ENCODE results near the gene WNT3A.

WNT3A gene

DNA sequence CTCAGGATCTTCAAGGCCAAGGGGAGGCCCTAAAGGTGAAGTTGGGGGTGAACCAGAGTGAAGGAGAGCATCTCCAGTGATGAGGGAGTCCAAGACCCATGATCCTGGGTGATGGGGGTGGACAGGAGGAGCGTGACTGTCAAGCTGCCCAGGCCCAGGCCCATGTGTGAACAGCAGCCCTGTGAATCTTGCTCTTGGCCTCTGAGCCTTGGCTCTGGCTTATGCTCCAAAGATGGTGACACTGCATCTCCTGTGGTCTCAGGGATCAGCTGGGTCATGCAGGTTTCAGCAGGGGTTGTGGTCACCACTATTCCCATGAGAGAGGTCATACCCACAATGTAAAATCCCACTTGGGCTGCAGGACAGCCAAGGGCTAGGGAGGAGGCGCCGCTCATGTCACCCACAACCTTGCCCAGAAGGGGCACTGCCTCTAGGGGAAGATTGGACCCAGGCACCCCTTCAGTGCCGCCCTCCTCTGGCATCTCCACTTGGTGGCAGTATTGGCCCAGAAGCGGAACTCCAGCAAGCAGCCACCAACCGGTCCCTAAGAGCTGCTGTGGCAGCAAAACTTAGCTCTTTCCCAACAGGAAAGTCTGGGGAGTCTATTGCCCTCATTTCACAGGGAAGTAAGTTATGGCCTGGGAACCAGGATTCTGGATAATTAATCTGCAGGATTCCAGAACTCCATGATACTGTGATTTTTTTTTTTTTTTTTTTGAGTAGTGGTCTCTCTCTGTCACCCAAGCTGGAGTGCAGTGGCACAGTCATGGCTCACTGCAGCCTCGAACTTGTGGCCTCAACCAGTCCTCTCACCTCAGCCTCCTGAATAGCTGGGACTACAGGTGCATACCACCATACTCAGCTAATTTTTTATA lies 7.5 kb upstream of the WNT3A start:
- peak; percentile 53 for DNase-seq

- DNase-seq = no peak
Measured at GRCh38 chr1:228000416-228000815, 6.4 kb upstream of the WNT3A start.

GRCh38 chr1:228000836-228001563 lies 5.8 kb upstream of the WNT3A start:
- DNase-seq = no peak

- DNase-seq = no peak
Measured at GRCh38 chr1:228001738-228002535, 4.9 kb upstream of the WNT3A start.

GRCh38 chr1:228002792-228003191 lies 4.0 kb upstream of the WNT3A start:
- DNase-seq = no peak

DNA sequence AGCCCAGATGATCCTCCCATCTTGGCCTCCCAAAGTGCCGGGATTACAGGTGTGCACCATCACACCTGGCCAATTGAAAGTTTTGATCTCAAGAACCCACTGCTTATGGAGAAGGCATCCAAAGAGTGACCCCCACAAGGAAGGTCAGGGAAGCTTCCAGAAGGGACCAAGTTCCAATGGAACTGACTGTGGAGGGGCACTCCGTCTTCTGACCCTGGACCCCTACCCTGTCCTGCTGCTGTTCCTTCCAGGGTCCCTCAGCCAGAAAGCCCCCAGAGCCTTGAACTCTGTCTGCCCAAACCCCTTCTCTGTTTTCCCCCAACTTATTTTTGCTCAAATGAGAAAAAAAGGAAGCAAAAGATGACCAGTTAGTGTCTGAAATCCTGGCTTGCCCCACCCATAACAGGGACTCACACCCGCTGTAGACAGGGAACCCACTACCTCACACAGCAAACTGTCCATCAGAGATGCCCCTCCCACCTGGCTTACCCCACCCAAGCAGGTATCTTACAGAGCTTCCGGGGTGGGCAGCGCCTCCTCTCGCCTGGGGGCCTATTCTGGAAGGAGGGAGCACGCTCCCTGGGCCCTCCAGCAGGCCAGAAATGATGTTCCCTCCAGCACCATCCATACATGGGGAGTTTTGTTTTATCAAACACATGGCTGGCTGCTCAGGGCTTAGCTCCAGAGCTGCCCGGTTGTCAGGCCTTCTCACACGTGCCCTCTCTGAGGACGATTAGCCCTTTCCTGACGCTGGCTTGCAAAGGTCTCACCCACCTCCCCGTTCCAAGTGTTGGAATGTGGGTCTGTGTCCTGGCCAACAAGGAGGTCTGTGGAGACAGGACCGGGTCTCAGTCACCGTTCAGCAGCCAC lies 3.1 kb upstream of the WNT3A start:
- no peak for DNase-seq

DNA sequence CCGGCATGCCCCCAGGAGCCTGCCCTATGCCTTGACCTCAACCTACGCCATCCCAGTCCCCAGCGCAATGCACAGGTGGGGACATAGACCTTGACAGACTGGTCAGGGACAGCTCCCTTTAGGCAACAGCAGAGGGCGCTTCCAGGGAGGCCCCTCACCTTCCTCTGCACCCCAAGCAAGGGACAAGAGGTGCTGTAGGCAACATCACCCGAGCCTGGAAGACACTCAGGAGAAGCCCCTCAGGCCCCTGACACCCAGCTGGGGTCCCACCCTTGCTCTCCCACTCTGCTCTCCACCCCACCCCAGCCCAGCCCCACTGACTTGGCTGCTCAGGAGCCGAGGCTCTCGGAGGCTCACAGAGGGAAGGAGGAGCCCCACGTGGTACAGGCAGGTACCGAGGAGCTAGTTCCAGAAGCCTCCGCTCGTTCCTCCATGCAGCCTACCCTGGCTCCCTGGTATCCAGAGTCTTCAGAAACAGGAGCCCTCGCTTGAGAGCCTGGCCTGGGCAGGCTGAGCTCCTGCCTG lies 2.4 kb upstream of the WNT3A start:
- DNase-seq = no peak

- DNase-seq = no peak
Measured at GRCh38 chr1:228004856-228005462, 1.8 kb upstream of the WNT3A start.

DNA sequence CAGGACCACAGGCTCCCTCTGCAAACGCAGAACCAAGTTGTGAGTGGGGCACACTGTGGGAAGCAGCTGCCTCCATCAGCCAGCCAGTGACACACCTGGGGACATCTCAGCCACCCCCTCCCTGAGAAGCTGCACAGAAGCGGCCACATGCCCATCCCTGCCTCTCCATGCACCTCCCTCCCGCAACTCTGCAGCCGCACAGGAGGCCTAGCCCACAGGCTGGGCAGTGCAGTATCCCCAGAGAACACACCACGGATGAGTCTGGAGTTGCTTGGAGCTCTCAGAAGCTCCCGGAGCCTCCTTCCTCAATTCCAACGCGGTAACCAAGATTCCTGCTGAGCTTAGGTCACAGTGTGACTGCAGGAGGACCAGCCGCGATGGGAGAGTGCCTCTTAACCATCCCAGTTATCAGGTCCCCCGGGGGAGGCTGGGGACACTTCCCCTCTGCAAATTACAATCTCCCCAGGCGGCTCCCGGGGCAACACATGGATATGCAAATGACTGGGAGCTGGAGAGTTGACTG lies 1.2 kb upstream of the WNT3A start:
- no peak for DNase-seq

DNA sequence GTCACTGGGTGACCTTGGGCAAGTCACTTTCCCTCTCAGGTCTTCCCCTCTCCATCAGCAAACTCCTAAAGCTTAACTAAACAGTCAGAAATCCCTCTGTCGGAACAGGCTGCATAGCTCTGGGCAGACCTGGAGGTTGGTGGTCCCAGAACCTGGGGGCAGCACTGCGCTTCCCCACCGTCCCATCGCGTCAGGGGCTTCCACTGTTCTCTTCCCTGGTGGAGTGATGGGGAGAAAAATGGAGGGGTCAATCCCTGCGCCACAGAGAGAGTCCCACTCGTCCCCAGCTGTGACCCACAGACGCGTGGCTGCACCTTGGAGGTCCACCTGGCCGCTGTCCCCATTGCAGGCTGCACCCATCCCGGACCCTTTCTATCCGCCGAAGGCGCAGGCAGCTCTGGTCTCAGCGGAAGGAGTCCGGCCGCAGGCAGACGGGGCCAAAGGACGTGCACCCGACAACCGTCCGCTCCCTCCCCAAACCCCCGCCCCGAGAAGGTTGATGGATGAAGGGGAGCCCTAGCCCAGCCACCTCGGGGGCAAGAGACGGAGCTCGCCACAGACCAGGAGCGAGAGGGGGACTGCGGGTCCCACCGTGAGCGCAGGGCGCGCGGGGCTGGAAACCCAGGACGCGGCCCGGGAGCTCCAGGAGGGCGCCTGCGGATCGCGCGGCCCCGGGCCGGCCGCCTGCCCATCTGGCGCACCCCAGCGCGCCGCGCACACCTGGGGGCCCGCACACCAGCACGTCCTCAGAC lies 588 bp upstream of the WNT3A start:
- no peak for DNase-seq

GRCh38 chr1:228007049-228007800 lies 427 bp downstream of the WNT3A start:
- DNase-seq = no peak

GRCh38 chr1:228007801-228008341 lies 1.1 kb downstream of the WNT3A start:
- DNase-seq = no peak

DNA sequence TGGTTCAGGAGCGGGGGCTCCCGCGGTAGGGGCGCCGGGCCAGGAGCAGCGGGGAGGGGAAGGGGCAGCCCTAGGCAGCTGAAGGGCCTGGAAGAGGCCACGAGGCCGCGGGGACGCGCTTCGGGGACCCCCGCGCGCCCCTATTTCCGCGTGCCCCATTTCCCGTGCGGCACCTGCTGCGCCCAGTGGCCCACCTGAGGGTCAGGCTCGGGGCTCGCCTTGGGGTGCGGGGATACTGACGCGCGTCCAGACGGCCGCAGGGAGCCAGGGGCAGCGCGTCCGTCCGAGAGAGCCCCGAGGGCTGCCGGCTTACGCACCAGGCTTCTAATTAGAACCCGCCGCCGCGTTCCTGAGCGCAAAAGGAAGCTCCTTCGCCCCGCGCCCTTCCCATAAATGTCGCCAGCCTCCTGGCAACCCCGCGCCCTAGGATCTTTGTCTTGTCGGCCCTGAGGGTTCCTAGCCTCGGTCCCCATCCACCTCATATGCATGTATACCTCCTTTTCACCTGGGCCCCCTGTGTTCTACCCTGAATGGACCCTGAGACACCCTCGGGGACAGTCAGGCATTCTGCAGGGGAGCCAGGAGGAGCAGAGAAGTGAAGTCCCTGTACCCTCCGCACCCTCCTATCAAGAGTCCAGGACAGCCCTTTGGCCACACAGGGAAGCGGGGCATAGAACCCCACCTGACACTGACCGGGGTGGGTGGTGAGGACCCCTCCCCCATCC lies 1.8 kb downstream of the WNT3A start:
- DNase-seq = no peak

DNA sequence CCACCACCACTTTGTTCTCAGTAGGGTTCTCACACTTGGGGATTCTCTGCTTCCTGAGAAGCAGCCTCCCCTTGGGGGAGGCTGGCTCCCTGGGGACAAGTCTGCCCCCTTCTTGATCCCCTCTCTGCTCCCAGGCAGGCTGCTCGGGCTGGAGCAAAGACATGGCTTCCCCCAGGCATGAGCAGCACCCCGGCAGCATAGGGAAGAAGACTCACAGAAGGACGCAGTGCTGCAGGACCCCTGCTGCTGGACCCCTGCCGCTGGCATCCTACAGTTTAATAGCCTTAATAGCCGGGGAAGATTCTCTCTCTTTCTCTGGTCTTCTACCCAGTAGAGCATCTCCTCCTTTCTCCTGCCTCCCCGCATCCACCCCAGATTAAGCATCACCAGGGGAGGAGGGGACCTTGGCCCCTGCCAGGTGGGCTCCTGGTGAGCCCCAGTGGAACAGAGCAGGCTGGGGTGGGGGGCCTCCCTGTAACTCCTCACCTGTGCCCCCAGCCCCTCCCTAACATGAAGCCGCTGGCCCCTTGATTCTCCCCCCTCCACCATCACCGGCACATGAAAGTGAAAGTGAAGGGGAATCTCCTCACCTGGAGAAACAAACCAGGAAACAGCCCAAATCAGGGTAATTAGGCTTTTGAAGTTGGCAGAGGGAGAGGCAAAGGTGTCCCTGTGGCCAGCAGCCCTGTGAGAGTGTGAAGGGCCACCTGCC lies 2.5 kb downstream of the WNT3A start:
- DNase-seq = no peak

DNA sequence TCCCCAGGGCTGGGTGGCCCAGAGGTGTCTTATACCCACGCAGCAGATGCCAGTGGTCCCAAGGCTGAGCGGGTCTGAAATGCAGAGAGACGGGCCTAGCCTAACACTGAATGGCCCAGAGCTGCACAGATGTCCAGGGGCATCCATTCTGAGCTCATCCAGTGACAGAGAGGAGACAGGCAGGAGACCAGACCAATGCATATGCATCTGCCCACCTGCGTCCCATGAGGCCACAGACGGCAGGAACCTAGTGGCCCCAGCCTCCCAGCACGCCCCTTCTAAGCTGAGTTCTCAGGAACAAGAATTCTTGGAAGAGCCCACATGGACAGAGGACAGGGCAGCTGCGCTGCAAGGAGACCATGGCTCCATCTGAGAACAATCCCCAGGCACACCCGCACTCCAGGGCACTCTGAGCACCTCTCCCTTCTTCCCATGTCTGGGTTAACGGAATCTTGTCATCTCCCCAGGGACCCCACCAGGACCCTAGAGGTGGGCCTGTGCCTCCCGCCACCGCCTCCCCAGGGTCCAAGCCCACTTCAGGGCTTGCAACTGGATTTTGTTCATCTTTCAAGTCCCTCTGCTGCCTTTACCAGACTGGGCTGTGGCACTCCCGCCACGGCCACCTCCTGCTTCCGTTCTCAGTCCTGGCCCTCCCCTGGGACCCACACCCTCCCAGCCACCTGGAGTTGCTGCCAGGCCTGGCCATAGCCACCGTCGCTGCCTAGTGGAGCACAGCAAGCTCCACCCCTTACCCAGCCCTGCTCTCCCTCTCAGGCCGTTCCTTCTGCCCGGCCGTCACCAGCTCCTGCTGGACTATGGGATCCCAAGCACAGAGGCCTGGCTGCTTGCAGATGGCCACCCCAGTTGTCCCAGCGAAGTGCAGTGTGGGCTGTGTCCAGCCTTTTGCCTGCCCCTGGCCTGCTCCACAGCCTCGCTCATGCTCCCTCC lies 3.3 kb downstream of the WNT3A start:
- DNase-seq = no peak

DNA sequence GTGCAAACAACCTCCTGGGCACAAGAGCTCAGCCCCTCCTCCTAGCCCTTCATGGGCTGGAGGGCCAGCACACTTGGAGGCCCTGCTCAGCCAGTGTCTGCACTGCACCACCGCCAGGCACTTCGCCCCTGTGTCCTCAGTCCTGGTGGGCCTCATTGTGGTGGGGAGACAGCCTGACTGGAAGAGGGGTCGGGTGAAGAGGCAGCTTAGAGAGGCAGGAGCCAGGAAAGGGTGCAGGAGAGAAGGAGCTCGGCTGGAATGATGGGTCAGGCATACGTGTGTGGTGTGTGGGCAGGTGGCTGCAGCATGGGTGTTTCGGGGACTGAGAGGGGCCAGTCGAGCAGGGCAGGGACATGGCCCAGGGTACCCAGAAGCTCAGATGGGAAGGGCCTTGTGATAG lies 4.1 kb downstream of the WNT3A start:
- DNase-seq = no peak

GRCh38 chr1:228011721-228012311 lies 5.0 kb downstream of the WNT3A start:
- DNase-seq = no peak

All from fibroblast of upper back skin (primary cell).